GM19324 (cell line): ENCODE measurements around the gene SCO1.

ENCODE experiments used
- ATAC-seq: cut with Tn5 transposase; IDR thresholded peaks from one replicate; pipeline ENCODE4 v1.9.1; 2021; ENCODE audit warnings: mild to moderate bottlenecking, moderate library complexity; ENCODE audit not compliant: unreplicated experiment, low FRiP score

The SCO1 gene

GRCh38 chr17:10657879-10658278 is 39.5 kb downstream of the SCO1 start:
- ATAC-seq: no peak

GRCh38 chr17:10657148-10657547 is 40.2 kb downstream of the SCO1 start, which contains the start of gene MYH3:
Gene MYH3 (minus strand): TSS chr17:10657309. CDS start chr17:10655064, 2,245 bp downstream.
- no peak for ATAC-seq

- ATAC-seq: no peak
These were observed 43.3 kb downstream of the SCO1 start for GRCh38 chr17:10653987-10654386.

- no peak for ATAC-seq
These were observed 44.2 kb downstream of the SCO1 start for GRCh38 chr17:10652984-10653659.

GRCh38 chr17:10651927-10652326 is 45.4 kb downstream of the SCO1 start:
- no peak for ATAC-seq

GRCh38 chr17:10649602-10650001 is 47.7 kb downstream of the SCO1 start:
- no peak for ATAC-seq

GRCh38 chr17:10648956-10649355 is 48.4 kb downstream of the SCO1 start:
- ATAC-seq: no peak

GRCh38 chr17:10648381-10648780 is 49.0 kb downstream of the SCO1 start:
- ATAC-seq: no peak

GRCh38 chr17:10646392-10646990 is 50.8 kb downstream of the SCO1 start:
- ATAC-seq: no peak

- no peak for ATAC-seq
These were observed 56.9 kb downstream of the SCO1 start for GRCh38 chr17:10640475-10640874.

GRCh38 chr17:10638151-10638550 is 59.2 kb downstream of the SCO1 start:
- ATAC-seq: no peak

GRCh38 chr17:10635290-10635689 is 62.0 kb downstream of the SCO1 start:
- ATAC-seq: no peak

GRCh38 chr17:10633738-10634379 is 63.5 kb downstream of the SCO1 start:
- ATAC-seq: peak; percentile 90

- no peak for ATAC-seq
These were observed 65.6 kb downstream of the SCO1 start for GRCh38 chr17:10631701-10632100.

- ATAC-seq: no peak
These were observed 66.2 kb downstream of the SCO1 start for GRCh38 chr17:10631048-10631700.

- no peak for ATAC-seq
These were observed 67.6 kb downstream of the SCO1 start for GRCh38 chr17:10629706-10630105.

- ATAC-seq: no peak
These were observed 68.6 kb downstream of the SCO1 start for GRCh38 chr17:10628756-10629155.

GRCh38 chr17:10626390-10626789 is 70.9 kb downstream of the SCO1 start:
- no peak for ATAC-seq

- no peak for ATAC-seq
These were observed 72.4 kb downstream of the SCO1 start for GRCh38 chr17:10624969-10625368.

- no peak for ATAC-seq
These were observed 73.5 kb downstream of the SCO1 start for GRCh38 chr17:10623737-10624338.
